DLD1 (cell line): ENCODE measurements around the gene ZBTB48.
"Not testable (repeated sequence)": the region's sequence is repeated elsewhere in the genome, so short reads cannot be mapped to it uniquely, and the experiment has no call there.

ENCODE experiments used
- in situ Hi-C: cut with HindIII; loops from 2 replicates; pipeline ENCODE4 v1.10.0; 2017; ENCODE audit warnings: low sequenced_read_pairs

The ZBTB48 gene

DNA sequence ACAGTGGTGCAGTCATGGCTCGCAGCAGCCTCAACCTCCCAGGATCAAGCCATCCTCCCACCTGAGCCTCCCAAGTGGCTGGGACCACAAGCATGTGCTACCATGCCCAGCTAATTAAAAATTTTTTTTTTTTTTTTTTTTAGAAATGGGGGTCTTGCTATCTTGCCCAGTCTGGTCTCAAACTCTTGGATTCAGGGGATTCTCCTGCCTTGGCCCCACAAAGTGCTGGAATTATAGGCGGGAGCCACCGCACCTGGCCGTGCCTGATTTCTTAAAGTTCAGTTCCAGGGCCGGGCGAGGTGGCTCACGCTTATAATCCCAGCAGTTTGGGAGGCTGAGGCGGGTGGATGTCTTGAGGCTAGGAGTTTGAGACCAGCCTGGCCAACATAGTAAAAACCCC is 51.3 kb downstream of the ZBTB48 start:
- in situ Hi-C loops, result no loop called here

DNA sequence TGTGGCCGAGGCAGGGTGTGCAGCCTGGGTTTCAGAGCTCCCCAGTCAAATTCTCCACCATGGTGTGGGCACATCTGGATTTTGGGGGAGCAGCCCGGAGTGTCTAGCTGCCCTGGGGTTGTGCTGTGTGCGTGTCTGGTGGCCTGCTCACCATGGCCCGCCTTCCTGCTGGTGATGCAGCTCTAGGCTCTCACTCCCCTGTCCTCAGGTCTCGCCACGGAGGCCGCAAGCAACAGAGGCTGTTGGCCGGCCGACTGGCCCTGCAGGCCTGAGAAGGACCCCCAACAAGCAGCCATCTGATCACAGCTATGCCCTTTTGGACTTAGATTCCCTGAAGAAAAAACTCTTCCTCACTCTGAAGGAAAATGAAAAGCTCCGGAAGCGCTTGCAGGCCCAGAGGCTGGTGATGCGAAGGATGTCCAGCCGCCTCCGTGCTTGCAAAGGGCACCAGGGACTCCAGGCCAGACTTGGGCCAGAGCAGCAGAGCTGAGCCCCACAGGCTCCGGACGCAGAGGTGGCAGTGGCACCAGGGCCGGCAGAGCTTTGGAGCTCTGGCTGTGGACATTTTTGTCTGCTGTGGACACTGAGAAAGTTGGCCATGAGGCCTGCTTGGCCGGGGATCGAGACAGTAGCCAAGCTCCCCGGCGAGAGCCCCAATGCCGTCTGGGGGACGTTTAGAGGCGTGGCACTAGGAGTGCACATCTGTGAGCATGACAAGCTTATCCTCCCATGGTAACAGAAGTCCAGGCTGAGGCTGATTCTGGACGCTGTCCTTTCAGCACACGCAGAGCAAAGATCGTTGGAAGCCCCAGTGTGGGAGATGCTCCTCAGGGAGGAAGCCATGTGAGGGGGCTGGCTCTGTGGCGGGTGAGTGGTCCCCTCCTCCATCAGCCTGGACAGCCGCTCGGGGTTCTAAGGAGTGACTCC is 53.1 kb downstream of the ZBTB48 start:
- in situ Hi-C loops, result no loop called here

DNA sequence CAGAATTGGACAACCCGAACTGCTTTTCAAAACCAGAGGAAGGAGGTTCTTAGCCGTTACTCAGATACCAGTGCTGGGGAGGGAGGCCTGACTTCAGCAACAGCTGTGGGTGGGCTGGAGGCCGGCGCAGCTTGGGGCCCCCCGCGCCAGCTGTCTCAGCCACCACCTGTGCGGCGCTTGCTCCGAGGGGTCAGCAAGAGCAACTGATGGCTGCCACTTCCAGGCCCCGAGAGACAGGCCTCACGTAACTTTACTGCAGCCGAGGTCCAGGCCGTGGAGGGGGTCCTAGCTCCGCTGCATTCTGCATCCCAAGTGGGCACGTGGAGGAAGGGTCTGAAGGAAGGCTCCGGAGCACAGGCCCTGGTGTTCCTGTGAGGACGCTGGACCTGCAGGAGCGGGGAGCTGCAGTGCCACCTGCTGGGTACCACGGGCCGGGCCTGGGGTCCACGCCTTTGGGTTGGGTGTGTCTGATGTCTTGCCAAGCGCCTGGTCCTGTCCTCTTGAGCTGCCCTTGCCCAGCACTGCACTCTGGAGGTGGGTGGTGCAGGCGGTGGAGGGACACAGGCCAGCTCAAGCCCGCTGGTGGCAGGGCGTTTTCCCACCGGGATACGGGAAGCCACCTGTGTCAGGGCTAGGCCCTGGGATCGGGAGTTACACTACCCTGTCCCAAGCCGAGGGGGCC is 54.7 kb downstream of the ZBTB48 start:
- in situ Hi-C loops, result no loop called here

DNA sequence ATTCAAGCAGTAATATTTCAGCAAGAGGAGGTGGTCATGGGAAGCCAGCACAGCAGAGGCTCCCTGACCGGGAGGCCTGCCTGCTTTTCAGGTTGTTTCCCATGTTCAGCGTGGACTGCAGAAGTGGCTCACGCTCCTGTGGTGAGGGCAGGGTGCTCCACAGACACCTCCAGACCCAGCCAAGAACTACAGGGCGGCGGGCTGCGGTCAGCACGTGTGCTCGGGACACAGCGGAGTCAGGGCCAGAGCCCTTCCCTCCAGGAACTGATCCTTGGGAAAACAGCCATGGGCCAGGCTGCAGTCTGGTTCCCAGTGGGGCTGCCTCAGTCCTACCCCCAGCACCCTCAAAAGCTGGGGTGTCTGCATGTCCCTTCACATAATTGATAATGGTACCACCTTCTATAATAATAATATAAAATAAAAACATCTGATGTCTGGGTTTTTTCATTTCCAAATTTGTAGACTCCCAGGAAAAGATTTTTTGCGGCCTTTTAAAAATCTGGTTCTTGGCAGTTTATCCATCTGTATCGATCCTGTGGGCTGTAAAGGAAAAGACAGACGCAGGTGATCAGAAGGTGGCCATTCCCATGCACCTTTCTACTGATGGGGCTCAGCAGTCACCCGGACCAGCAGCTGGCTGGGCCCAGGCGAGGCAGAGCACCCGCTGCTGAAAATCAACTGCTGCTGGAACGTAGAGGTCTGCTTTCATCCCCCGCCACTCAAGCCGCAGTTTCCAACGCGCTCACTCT is 55.5 kb downstream of the ZBTB48 start:
- in situ Hi-C loops, result no loop called here

DNA sequence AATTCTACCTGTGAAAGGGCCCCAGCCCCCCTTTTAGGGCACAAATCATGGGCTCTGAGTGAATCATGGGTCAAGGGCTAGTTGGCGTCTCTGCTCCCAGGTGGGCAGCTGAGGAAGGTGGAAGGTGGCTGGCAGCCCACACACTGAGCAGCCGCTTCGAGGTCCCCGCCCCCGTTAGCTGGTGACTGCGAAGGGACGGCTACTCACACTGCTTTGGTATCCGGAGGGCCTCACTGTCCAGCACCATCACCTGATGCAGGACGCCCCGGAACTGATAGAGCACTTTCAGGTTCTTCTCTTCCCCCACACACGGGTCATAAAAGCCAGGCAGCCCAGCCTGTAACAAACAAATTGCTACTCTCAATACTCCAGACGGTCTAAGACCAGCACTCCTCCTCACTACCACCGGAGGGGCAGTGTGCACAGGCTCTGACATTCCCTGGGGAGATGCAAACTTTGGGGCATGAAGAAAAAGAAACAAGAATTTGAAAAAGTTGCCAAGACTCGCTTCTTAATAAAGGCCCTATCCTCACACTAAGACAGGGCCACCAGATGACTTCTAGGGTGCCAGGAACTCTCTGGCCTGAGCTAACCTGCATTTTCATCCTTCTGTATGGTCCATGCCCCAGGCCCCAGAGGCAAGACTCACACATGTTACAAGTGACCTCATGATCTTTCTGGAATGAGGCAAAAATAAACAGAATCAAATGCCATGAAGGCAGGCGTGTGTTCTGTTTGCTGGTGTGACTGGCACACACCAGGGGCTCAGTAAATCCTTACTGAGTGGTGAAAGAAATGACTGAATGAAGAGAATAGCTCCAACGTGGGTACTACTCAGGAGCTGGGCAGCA is 56.3 kb downstream of the ZBTB48 start:
- in situ Hi-C loops, result no loop called here

DNA sequence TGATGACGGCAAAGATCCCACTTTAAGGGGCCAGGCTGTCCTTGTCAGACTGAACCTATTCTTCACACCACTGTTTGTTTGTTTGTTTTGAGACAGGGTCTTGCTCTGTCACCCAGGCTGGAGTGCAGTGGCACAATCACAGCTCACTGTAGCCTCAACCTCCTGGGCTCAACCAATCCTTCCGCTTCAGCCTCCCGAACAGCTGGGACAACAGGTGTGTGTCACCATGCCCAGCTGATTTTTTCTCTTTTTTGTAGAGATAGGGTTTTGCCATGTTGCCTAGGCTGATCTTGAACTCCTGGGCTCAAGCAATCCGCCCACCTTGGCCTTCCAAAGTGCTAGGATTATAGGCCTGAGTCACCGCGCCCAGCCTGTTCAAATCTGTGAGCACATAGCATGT is 57.0 kb downstream of the ZBTB48 start:
- in situ Hi-C loops, result not testable (repeated sequence)

DNA sequence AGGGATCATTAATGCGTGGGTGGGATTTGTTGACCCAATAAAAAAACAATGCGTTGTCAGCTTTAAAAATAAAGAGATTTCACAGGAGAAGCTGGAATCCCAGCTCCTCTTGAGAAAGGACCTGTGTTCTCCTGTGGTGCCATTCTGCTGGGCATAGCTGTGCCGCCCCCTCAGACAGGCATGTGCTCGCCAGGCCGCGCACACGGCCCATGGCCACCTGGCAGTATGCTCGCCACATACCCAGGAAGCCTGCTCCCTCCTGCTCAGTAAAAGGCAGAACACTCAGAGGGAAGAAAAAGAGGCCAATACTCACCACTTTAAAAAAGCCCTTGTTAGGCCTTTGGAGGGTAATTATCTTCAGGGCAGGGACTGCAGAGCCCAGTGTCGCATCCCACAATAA is 58.0 kb downstream of the ZBTB48 start:
- in situ Hi-C loops, result no loop called here

DNA sequence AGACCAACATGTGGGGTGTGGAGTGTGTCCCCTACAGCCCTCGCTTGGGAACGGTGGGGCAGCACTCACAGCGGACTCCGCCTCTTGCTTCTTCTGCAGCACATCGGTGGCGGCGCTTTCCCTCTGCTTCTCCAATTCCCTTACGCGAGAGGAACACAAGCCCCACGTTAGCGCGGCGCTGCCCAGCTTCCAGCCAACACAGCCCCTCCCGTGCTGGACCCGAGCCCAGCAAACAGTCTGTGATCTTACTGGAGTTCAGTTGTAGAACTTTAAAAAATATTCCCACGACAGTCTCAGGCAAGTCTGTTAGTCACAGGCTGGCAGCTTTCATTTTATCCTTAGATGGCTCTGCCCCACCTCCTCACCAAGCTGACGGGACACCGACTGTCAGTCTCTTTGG is 58.4 kb downstream of the ZBTB48 start:
- in situ Hi-C loops, result no loop called here
